ENCODE results near the gene ZNF446. TPM values are rescaled to one million over a fixed set of nuclear protein-coding genes. Genes with fewer than 3 reads are reported as not detected.
A peak's percentile ranks its signal among the peaks of the same experiment; 100 is the strongest.

ZNF446 gene
- total and polyA plus RNA-seq, 12 donors: 4.2 to 11.1 (median 5.7) TPM

GRCh38 chr19:58456111-58456510 is 20.0 kb upstream of the ZNF446 start:
- no peak overlapping the region for H3K27ac ChIP-seq

GRCh38 chr19:58460039-58460438 is 16.1 kb upstream of the ZNF446 start:
- no peak for ATAC-seq
- Histone ChIP-seq H3K4me3 (no peak overlapping the region), H3K9me3 (no peaks in the 10 kb centered on the region), H3K36me3 (peaks cover 0 to 31% (median 0%) of the 10 kb centered on the region in 9 donors), H3K4me1 (peaks cover 0 to 2% (median 0%) of the 10 kb centered on the region in 9 donors), H3K27me3 (no peaks in the 10 kb centered on the region), H3K27ac (no peak overlapping the region)
- intact Hi-C loops (cut with DNase I): no loop called here
- 95 to 97% methylated on average over 2 of the region's 2 CpGs for WGBS, 2 donors
- DNase-seq: no peak
- no peak for TF ChIP-seq CTCF (IDR thresholded peaks at IDR 0.05)

More at GRCh38 chr19:58456111-58456510, 20.0 kb upstream of the ZNF446 start:
- peaks cover 0 to 46% (median 0%) of the 10 kb centered on the region in 9 donors for H3K36me3 ChIP-seq
- DNase-seq (no peak), ATAC-seq (no peak)
- no peak overlapping the region for H3K4me3 ChIP-seq
- H3K9me3 ChIP-seq: no peaks in the 10 kb centered on the region
- WGBS, 2 donors: 97 to 98% methylated on average over 35 of the region's 35 CpGs
- H3K27me3 ChIP-seq: no peaks in the 10 kb centered on the region
- intact Hi-C loops (cut with DNase I): no loop called here
- H3K4me1 ChIP-seq: peaks cover 0 to 11% (median under 1%) of the 10 kb centered on the region in 9 donors
- no peak for TF ChIP-seq CTCF (IDR thresholded peaks at IDR 0.05)

GRCh38 chr19:58466089-58466759 is 9.9 kb upstream of the ZNF446 start:
- intact Hi-C loops (cut with DNase I): loop anchor here in 1 of 10 donors (2.0 kb wide), 1 partner anchor 25 kb away; the partner anchor contains the start of gene ZNF132
- no peak for ATAC-seq
- peak overlapping the region in 4 of 10 donors; percentile 83 to 91 (median 84) for H3K27ac ChIP-seq

More at GRCh38 chr19:58466089-58466759, 9.9 kb upstream of the ZNF446 start:
- peak overlapping the region in 9 of 10 donors; percentile 73 to 99 (median 92) for H3K4me3 ChIP-seq
- DNase-seq: no peak
- no peaks in the 10 kb centered on the region for H3K9me3 ChIP-seq
- H3K4me1 ChIP-seq: peaks cover 6 to 23% (median 15%) of the 10 kb centered on the region in 9 donors
- no peaks in the 10 kb centered on the region for H3K27me3 ChIP-seq
- no peak for TF ChIP-seq CTCF (IDR thresholded peaks at IDR 0.05)
- 36 to 37% methylated on average over 20 of the region's 20 CpGs for WGBS, 2 donors
- H3K36me3 ChIP-seq: peaks cover 0 to 22% (median 4%) of the 10 kb centered on the region in 9 donors
